ENCODE data around the gene FKBP1A.

Gene FKBP1A

DNA sequence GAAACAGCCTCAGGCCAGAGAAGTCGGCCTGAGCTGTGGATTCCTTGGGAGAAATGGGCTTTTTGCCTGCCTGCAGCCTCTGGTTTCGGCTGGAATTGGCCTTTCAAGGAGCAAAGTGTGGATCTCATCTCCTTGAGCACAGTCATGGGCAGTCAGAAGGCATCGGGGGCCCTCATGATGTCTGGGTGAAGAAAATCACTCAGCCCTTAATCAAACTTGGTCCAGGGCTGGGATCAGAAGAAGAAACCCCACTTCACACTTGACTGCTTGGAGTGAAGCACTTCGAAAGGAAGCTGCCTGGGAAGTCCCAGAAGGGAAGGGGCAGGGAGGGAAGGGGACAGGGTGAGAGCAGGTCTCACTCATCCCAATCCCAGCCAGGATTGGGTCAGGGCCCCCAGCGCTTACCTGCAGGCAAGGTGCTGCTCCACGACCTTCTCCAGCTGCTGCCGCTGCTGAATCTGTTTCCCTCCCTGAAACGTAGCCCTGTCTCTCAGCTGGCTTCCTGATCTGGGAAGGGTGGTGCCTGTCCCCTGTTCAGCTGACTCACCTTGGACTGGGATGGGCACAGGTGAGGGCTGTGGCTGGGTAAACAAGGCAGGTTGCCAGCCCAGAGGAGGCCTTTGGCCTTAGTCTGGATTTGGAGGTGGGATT is 64.0 kb downstream of the FKBP1A start, which contains the start of gene SDCBP2:
Gene SDCBP2, minus strand, starts transcription at position 460 of the 651 bp plus-strand sequence. CDS start 8,723 bp downstream, outside the sequence.
- TF ChIP-seq CTCF (IDR thresholded peaks at IDR 0.05), result no peak
- no peaks in the 10 kb centered on the region for H3K27me3 ChIP-seq
- H3K9me3 ChIP-seq, result no peaks in the 10 kb centered on the region
- H3K4me1 ChIP-seq (ENCODE audit: control insufficient read depth in 1 of 2, insufficient read depth in 1 of 2, low read depth in 1 of 2, low read length in 1 of 2), result peaks cover 34 to 38% of the 10 kb centered on the region in 2 experiments
- no peak within 1 kb of the TSS for H3K4me3 ChIP-seq (ENCODE audit: low read depth in 1 of 2, low read length in 1 of 2)
- no peaks in the 10 kb centered on the region for H3K36me3 ChIP-seq
- no peak within 1 kb of the TSS for H3K27ac ChIP-seq

- H3K36me3 ChIP-seq, result no peaks in the 10 kb centered on the region
- no peaks in the 10 kb centered on the region for H3K9me3 ChIP-seq
- H3K27ac ChIP-seq, result no peak overlapping the region
- no peak overlapping the region for H3K4me3 ChIP-seq (ENCODE audit: low read depth in 1 of 2, low read length in 1 of 2)
- H3K27me3 ChIP-seq, result no peaks in the 10 kb centered on the region
- peaks cover 36% of the 10 kb centered on the region in 2 experiments for H3K4me1 ChIP-seq (ENCODE audit: control insufficient read depth in 1 of 2, insufficient read depth in 1 of 2, low read depth in 1 of 2, low read length in 1 of 2)
- no peak for TF ChIP-seq CTCF (IDR thresholded peaks at IDR 0.05)
Observed at GRCh38 chr20:1327827-1328679, 64.8 kb downstream of the FKBP1A start.

- no peak for TF ChIP-seq CTCF (IDR thresholded peaks at IDR 0.05)
- Histone ChIP-seq H3K4me1 (ENCODE audit: control insufficient read depth in 1 of 2, insufficient read depth in 1 of 2, low read depth in 1 of 2, low read length in 1 of 2) (peaks cover 37 to 38% of the 10 kb centered on the region in 2 experiments), H3K27me3 (no peaks in the 10 kb centered on the region), H3K4me3 (ENCODE audit: low read depth in 1 of 2, low read length in 1 of 2) (no peak overlapping the region), H3K9me3 (no peaks in the 10 kb centered on the region), H3K36me3 (no peaks in the 10 kb centered on the region), H3K27ac (no peak overlapping the region)
Observed at GRCh38 chr20:1327241-1327653, 65.6 kb downstream of the FKBP1A start.

DNA sequence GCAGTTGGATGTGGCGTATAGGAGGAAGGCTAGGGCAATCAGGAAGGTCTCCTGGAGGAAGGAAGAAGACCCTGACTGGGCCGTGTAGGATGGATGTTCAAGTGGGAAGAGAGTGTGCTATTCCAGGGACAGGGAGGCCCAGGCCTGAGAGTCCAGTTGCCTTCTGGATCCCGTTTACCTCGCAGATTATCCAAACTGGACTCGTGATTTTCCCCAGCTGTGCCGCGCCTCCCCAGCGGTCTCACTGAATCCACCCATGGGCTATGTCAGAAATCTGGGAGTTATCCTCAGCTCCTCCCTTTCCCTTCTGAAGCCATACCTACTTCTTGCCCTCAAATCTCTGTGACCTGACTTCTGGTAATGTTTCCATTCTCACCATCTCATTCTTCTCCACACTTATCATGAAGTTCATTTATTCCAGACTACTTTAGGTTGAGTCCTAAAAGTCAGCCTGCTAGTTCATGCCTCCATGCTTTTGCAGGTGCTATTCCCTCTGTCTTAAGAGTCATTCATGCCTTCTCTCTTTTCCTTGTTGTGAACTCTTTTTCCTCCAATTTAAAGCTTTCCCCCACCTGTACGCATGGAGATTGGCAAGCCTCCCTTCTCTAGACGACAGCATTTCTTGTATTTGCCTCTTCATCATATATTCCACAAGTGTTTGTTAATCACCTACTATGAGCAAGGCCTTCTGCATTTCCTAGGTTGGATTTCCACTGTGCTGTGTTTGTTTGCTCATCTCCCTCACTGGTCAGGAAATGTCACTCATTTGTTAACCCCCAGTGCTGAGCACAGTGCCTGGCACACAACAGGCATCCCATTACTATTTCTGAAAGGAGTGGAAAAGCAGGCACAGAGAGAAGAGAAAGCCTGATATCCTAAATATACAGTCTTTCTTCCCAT is 66.6 kb downstream of the FKBP1A start:
- H3K4me3 ChIP-seq (ENCODE audit: low read depth in 1 of 2, low read length in 1 of 2), result peak overlapping the region; percentile 78 to 82
- H3K36me3 ChIP-seq, result no peaks in the 10 kb centered on the region
- no peaks in the 10 kb centered on the region for H3K9me3 ChIP-seq
- H3K27ac ChIP-seq, result peak overlapping the region; percentile 88
- TF ChIP-seq CTCF (IDR thresholded peaks at IDR 0.05), result no peak
- no peaks in the 10 kb centered on the region for H3K27me3 ChIP-seq
- H3K4me1 ChIP-seq (ENCODE audit: control insufficient read depth in 1 of 2, insufficient read depth in 1 of 2, low read depth in 1 of 2, low read length in 1 of 2), result peaks cover 37 to 38% of the 10 kb centered on the region in 2 experiments

Data from neutrophil (primary cell).